HG02623 (cell line): ENCODE measurements around the gene TCEAL5.
"Not testable (repeated sequence)": the region's sequence is repeated elsewhere in the genome, so short reads cannot be mapped to it uniquely, and the experiment has no call there.

ENCODE experiments used
- ATAC-seq: cut with Tn5 transposase; IDR thresholded peaks from one replicate; pipeline ENCODE4 v1.9.1; 2021; ENCODE audit warnings: moderate library complexity; ENCODE audit not compliant: unreplicated experiment

TCEAL5 gene, protein sequence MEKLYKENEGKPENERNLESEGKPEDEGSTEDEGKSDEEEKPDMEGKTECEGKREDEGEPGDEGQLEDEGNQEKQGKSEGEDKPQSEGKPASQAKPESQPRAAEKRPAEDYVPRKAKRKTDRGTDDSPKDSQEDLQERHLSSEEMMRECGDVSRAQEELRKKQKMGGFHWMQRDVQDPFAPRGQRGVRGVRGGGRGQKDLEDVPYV

DNA sequence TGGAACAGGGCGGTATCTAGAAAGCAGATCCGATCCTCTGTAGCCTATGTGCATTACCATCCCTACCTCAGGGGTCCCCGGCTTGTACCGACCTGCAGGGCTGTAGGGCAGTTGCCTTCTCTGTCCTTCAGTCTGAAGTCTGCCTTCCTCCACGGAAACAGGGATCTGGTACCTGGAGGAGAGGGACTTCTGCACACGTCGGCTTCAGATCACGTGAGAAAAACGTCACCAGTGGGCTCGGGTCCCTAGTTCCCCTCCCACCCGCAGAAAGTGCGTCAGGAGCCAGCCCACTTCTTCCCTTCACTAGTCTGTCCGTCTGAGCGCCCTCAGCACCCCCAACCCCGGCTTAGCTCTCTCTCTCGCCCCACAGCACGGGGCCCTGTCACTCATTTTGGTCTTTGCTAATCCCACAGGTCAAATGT is at the start of gene TCEAL5:
Gene TCEAL5, minus strand, starts transcription at position 170 of the 422 bp plus-strand sequence. CDS start 2,187 bp downstream, outside the sequence.
- no peak for ATAC-seq

DNA sequence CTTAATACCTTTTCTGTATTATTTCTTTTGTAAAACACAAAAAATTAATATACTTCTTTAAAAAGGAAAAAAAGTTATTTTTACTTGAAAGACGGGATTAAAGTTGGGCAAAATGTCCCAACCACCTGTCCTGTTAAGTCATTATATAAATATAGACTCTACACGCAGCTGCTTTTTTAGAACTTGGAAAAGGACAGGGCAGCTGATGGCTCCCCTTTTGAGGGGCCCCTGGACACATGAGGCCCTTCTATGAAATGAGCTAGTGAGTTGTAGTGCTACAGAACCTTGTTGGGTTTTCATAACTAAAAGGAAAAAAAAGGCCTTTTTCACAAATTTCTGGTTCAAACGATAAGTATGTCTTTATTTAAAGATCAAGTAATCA is 34.8 kb upstream of the TCEAL5 start:
- ATAC-seq = no peak

DNA sequence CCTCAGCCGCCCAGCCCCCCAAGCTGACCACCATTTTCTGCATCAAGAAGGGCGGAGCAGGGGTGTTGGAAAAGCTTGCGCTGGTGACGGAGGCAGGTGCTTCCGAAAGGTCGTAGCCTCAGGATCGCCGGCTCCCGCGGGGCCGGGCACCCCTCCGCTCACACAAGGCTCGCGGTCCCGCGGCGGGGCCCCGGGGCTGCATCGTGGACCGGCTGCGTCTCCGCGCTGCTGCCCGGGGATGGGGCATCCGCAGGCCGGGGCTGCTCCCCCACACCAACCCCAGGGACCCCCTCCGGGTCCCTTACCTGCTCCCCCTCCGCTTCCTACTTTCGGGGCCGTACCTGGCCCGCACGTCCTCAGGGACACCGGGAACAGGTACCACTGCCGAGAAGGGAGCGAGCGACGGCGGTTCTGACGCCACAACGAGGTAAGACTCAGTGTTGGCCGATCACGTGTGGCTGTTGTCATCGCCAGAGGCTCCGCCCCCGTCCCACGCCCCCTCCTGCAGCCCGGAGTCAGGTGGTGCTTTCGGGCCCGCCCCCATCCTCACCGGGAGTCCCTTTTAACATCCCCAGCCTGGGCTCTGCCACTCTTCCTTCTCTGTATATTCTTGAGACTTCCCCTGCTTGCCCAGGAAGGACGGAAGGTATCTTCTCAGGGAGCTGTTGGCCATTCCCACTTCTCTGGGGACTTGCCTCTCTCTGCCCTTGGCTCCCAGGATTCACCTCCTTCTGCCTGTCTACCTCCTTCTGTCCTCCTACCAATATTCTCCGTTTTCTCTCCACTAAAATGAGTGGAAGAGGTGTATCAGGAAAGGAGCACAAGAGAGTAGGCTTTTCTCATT is 34.2 kb upstream of the TCEAL5 start, which contains the start of gene BEX2:
Gene BEX2, minus strand, starts transcription at position 436 of the 844 bp plus-strand sequence. CDS start 1,014 bp downstream, outside the sequence.
- ATAC-seq = peak; percentile 99

DNA sequence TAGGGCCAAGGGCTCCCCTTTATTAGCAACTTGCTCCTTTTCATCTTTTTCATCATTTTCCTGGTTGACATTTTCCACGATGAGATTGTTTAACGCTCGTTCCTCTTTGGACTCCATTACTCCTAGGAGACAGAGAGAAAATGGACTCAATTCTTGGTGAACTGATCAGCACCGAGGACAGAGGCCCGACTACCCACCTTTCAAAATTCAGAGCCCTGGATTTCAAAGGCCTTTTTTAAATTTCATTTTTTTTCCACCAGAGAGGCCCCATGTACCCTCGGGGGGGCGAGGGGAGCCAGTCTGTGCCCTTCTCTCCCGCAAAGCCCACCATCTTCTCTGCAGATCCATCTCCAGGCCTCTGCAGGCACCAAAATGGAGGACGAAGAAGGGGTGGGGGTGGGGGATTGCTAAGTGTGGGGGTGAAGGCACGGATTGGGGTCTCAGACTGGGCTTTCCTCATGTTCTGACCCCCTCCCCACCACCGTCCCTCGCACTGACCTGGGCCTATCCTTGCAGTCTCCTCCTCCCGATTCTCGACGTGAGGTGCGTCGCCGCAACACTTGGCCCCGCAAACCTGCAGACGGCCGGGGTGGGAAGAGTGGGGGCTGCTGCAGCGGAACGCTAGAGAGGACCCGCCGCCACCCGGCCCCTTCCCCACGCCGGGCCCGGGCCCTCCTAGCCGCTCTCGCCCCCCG is 33.5 kb upstream of the TCEAL5 start:
- no peak for ATAC-seq

DNA sequence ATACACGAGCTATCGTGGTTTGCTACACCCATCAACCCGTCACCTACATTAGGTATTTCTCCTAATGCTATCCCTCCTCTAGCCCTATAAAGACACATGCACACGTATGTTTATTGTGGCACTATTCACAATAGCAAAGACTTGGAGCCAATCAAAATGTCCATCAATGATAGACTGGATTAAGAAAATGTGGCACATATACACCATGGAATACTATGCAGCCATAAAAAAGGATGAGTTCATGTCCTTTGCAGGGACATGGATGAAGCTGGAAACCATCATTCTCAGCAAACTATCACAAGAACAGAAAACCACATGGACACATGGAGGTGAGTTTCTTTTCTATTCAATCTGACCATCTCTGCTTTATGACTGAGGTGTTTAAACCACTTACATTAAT is 29.1 kb upstream of the TCEAL5 start:
- ATAC-seq = not testable (repeated sequence)

DNA sequence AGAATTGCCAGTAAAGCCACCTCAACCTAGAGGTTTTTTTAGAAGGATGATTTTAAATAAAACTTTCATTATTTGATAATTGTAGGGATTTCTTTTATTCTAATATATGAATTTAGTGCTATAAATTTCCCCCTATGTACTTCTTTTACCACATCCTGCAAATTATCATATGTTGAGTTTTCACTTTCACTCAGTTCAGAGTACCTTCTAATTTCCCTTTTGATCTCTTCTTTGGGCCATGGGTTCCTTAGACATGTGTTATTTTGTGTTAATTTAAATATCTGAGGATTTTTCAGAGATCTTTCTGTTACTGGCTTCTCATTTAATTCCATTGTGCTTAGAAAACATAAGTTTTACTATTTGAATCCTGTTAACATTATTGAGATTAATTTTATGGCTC is 28.2 kb upstream of the TCEAL5 start:
- no peak for ATAC-seq

DNA sequence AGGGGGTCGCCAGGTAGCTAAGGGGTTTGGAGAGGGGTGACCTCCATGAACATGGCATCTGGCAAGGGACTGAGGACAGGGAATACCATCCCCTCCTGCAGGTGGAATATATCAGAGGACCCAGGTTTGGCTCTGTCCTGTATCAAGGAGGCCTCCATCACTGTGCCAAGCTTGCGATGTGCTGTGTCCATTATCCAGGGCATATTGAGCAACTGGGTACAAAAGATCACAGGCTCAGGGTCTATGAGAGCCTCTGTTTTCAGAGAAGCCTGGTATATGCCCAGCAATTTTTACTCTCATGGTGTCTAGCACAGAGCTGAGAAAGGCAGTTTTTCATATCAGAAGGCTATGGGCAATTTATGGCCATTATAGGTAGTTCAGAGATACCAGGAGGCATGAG is 16.6 kb upstream of the TCEAL5 start:
- no peak for ATAC-seq

DNA sequence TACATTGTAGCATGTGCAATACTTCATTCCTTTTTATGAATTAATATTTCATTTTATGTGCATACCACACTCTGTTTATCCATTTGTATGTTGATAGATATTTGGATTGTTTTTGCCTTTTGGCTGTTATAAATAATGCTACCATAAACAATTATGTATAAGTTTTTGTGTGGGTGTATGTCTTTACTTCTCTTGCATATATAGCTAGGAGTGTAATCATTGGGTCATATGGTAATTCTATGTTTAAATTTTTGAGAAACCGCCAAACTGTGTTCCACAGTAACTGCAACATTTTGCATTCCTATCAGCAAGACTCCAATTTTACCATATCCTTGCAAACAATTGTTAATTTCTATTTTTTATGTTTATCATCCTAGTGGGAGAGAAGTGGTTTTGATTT is 3.1 kb upstream of the TCEAL5 start:
- ATAC-seq = no peak

DNA sequence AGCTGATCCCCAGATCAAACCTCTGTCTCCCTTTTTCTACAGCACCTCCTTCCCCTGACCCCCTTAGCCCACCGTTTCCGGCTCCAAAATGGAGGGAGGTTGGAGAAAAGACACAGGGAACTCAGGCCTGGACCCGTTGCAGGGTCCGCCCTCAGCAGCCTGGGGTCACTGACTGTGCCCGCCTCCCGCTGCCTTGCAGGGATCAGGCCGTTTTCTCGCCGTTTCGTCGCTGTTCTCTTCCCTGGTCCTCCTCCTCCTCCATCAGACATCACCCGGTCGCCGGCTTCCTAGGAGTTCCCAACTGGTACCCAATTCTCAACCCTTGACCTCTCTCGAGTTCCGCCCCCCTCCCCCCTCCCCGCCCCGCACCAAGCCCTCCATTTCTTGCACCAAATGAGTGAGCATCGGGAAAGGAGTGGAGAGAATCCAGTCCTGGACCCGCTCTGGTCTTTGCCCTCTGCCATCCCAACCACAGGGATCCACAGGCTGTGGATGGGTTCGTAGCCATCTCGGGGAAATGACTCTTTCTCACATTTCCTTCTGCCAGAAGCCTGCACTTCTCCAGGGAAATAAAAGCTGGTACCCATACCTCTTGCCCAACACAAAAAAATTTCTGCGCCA is 493 bp downstream of the TCEAL5 start:
- no peak for ATAC-seq

DNA sequence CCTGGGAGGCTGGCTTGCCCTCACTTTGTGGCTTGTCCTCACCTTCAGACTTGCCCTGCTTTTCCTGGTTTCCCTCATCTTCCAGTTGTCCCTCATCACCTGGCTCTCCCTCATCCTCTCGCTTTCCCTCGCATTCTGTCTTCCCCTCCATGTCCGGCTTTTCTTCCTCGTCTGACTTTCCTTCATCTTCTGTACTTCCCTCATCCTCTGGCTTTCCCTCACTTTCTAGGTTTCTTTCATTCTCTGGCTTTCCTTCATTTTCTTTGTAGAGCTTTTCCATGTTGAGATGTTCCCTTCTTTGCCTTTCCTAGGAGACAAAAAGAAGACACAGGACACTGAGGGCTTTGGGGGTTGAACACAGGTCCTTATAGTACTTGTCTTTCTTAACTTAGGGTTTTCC is 2.3 kb downstream of the TCEAL5 start:
- ATAC-seq = no peak

DNA sequence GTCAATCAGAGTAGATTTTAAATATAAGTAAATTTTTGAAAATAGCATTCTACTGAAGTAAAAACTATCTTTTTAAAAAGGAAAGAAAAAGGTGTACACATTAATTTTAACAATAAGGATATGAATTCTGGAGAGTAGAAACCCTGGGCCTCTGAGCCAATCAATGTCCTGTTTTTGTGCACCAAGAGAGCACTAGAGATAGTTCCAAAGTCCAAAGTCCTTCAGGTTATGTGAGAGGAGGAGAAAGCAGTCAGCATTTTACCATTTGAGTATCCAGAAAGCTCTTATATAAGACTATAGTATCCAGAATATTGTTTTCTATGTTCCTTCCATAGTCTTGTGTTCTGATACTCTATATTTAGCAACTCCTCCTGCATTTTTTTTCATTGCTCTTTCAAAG is 18.3 kb downstream of the TCEAL5 start:
- ATAC-seq = no peak

DNA sequence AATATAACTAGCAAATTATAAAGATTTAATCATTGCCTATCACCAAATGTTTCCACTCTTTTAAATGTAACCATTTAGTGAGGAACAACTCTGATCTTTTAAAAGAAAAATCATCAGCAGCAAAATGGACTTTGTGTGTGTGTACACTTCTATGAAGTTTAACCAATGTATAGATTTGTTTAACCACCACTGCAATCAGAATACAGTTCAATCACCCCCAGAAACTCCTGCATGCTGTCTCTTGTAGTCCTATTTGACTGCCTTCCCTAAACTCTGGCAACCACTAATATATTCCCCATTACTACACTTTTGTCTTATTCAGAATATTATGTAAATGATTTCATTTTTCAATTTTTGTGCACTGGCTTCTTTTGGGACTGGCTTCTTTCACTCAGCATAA is 19.9 kb downstream of the TCEAL5 start:
- ATAC-seq = no peak

DNA sequence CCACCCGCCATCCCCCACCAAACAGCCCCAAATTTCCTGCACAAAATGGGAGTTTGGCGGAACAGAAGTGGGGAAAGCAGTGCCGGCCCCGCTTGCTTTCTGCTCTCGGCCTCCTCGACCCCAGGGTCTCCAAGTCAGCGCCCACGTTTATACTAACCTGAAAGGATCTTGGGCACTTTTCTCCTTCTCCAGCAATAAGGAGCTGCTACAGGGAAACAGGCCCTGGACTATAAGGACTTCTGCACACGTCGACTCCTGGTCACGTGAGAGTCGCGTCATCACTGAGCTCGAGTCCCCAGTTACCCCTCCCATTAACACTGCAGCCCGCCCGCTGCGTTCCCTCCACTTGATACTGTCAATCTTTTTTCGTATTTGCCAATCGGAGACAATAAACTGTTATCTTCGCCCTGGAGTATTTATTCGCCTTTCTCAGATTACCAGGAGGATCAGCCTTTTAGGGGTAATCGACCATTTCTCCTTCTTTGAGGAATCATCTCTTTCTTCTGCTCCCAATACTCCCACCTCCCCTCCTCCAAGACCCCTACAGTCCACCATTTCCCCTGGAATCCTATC is 21.5 kb downstream of the TCEAL5 start, which contains the start of gene TCEAL8:
Gene TCEAL8, minus strand, starts transcription at position 235 of the 573 bp plus-strand sequence. CDS start 1,176 bp downstream, outside the sequence.
- peak; percentile 99 for ATAC-seq

DNA sequence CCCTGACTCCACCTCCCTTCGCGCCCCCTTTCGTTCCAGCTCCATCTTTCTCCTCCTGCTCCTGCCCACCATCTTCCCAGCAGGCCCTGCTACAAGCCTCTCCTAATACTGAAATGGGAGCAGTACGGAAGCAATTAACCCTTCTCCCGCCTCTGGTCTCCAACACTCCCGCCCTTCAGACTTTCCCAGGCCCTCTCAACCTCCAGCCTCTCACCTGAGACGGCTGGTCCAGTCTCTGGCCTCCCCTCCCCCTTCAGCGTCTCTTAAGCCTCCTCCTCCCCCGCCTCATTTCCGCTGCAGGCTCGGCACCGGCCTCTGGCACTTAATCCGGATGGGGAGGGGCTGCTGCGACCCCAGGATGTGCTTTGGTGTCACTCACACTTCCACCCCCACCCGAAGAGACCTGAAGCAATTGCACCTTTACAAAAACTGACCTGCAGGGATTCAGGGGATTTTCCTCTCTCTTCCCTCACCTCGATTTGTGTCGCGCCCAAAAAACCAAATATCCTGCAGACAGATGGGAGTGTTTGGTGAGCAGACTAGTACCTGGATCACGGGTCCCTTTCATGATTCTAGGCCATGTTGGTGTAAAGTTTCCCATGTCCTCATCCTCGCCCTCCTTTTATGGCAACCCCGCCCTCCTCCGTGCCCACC is 22.3 kb downstream of the TCEAL5 start:
- ATAC-seq = peak; percentile 53

DNA sequence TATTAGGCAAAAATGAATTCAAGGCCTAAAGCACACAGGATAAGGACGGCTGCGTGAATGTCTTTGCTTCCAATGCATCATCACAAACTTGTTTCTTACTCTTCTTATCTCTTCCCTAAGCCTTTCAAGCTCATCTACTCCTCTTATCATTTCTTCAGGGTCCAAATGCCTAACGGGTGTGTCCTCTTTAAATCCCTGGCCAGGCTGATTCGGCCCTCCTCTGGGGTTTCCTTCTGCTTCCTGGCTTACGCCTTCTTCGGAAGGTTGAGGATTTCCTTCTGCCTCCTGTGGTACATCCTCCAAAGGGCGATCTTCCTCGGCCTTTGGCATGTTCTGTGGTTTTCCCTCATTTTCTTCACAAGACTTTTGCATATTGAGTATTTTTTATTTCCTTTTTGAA is 22.9 kb downstream of the TCEAL5 start:
- no peak for ATAC-seq

DNA sequence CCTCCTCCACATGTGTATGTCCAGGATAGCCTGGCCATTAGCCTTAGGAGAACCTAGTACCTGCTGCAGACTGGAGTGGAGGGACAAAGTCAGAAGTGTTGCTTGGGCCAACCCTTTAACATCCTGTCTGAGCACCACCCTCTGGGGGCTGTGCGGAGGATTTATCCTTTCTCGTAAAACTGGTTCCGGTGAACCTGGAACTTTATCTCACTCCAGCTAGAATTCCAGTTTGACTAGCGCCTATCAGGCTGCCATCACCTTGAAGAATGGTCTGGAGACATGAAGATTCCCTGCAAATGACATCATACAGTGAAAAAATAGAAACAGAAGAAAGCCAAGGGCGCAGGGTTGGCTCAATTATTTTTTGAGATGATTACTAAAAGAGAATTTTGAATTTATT is 25.6 kb downstream of the TCEAL5 start:
- ATAC-seq = no peak

DNA sequence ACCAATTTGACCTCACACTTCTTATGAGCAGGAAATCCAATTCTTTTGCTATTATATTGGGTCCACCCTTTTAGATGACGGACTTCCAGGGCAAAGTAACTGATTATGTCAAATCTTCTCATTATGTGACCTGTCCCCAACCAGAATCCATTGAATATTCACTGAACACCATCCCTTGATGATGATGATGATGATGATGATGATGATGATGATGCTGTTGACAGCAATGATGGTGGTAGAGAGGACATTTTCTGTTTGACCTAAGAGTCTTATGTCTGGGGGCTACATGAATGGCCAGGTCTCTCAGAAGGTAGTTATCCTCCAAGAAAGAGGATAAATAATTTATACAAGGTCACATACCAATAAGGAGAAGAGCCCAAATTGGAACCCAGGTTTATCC is 26.7 kb downstream of the TCEAL5 start:
- no peak for ATAC-seq

DNA sequence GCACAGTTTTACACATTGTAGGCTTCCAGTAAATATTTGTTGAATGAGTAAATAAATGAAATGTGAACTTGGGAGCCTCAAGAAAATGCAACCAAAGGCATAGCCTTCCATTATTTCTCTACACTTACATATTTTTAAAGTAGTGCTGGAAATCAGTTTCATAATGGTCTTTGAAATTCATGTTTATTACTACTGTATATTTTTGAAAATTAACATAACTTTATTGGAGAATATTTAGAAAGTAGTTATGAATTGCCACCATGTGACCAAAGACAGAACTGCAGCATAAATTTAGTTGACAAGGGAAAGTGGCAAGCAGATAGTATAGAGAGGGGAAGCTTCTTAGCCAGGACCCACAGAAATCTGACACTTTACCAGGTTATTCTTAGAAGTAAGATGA is 28.0 kb downstream of the TCEAL5 start:
- no peak for ATAC-seq

DNA sequence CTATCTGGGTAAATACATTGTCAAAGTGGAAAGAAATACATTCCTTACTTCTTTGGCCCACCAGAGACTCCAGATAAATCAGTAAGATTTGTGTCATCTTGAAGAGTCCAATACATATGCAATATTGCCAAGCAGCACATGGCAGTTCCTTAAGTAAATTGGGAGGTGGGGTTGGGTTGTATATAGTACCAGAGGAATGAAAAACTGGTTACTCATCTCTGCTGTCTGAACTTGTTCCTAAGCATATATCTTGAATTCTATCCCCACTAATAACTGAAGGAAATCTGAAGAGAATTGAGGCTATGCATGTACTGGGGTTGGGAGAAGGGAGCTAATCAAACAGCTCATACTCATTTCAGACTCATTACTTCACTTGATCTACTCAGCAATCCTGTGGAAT is 36.4 kb downstream of the TCEAL5 start:
- ATAC-seq = no peak

DNA sequence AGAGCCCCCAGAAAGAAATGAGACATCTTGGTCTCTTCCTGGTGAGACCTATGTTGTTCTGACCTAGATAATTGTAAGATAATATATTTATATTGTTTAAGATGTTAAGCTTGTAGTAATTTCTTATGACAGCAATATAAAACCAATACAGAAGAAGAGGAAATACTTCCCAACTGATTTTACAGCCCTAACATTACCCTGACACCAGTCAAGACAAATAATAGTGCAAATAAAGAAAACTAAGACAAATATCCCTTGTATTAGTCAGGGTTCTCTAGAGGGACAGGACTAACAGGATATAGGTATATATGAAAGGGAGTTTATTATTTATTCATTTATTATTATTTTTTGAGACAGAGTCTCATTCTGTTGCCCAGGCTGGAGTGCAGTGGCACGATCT is 40.3 kb downstream of the TCEAL5 start:
- ATAC-seq = no peak
